Ascending aorta (tissue), 2 donors: ENCODE results near the gene CHCHD5. TPM values are rescaled to one million over a fixed set of nuclear protein-coding genes. Genes with fewer than 3 reads are reported as not detected.

ENCODE experiments used
- DNase-seq, 2 donors: peaks; one replicate each; pipeline ENCODE4 v3.0.0-alpha.2; 2019; ENCODE audit warnings: low spot score in 2 of 2
- H3K27ac ChIP-seq, 2 donors: fragments of 200-600 bp; sonication (generic); one replicate each; pipeline ENCODE4 v1.5.1; 2016 to 2017; ENCODE audit warnings: mild to moderate bottlenecking in 1 of 2
- H3K27me3 ChIP-seq: fragments of 200-600 bp; sonication (generic); one replicate; pipeline ENCODE4 v1.5.1; 2017
- H3K36me3 ChIP-seq, 2 donors: fragments of 200-600 bp; sonication (generic); one replicate each; pipeline ENCODE4 v1.5.1; 2016
- H3K4me1 ChIP-seq, 2 donors: fragments of 200-600 bp; sonication (generic); one replicate each; pipeline ENCODE4 v1.5.1; 2016 to 2017; ENCODE audit warnings: mild to moderate bottlenecking in 1 of 2
- H3K4me3 ChIP-seq, 2 donors: fragments of 200-600 bp; sonication (generic); one replicate each; pipeline ENCODE4 v1.5.1; 2016 to 2017; ENCODE audit warnings: mild to moderate bottlenecking in 1 of 2
- H3K9me3 ChIP-seq, 2 donors: fragments of 200-600 bp; sonication (generic); one replicate each; pipeline ENCODE4 v1.5.1; 2016
- intact Hi-C: fragments of 100-400 bp; cut with DNase I; formaldehyde crosslinking; loops from one replicate; pipeline ENCODE4 v1.15.1; 2023
- total RNA-seq: library from RNA; depleted of rRNA; stranded (reverse); fragments of >200 nt; gene quantifications from one replicate; pipeline ENCODE4 v1.1.0, GENCODE V29; 2016
- TF ChIP-seq, protein P1 (sequence below), 3 experiments: fragments of 200-600 bp in 2 of 3; fragments of 450-650 bp in 1 of 3; sonication (generic) in 2 of 3; IDR thresholded peaks; one replicate each; pipeline ENCODE4 v1.5.1; 2016 to 2019; ENCODE audit warnings: antibody characterized with exemption in 3 of 3, mild to moderate bottlenecking in 1 of 3, moderate library complexity in 1 of 3

Gene CHCHD5
- total RNA-seq, 1 donor from 2014 or later, result 26.5 TPM

DNA sequence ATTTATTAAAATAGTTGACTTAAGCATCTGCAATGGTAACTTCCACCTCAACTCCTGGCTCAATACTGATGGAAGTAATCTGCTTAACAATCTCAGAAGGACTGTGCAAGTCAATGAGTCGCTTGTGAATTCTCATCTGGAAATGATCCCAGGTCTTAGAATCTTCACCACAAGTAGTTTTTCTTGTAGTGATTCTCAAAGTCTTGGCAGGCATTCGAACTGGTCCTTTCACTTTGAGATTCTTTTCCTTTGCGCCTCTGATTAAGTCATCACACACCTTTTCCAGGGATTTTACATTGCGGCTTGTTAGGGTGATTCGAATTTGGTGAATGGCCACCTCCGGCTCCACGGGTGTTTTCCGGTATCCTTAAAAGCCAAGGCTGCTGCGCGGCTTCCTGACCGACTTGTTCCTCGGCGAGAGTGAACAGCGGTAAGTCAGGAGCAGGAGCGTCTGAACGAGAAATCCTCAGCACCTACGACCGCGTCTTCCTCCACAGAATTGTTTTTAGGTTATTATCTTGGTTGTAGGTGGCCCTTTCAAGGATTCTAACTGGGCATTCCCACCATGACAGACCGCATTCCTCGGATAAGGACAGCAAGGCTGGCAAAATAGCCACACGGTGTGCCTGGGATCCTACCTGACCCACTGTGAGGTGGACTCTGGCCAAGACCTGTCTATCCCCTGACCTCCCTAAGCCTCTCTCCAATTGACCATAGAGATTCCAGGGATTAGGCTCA is 37.5 kb downstream of the CHCHD5 start:
- Histone ChIP-seq H3K4me1 (peaks cover 0 to 7% of the 10 kb centered on the region in 2 donors), H3K27ac (peak overlapping the region in 1 of 2 donors; percentile 33), H3K36me3 (no peaks in the 10 kb centered on the region), H3K4me3 (no peak overlapping the region), H3K27me3 (no peaks in the 10 kb centered on the region), H3K9me3 (no peaks in the 10 kb centered on the region)
- intact Hi-C loops, result no loop called here
- TF ChIP-seq, protein P1, sequence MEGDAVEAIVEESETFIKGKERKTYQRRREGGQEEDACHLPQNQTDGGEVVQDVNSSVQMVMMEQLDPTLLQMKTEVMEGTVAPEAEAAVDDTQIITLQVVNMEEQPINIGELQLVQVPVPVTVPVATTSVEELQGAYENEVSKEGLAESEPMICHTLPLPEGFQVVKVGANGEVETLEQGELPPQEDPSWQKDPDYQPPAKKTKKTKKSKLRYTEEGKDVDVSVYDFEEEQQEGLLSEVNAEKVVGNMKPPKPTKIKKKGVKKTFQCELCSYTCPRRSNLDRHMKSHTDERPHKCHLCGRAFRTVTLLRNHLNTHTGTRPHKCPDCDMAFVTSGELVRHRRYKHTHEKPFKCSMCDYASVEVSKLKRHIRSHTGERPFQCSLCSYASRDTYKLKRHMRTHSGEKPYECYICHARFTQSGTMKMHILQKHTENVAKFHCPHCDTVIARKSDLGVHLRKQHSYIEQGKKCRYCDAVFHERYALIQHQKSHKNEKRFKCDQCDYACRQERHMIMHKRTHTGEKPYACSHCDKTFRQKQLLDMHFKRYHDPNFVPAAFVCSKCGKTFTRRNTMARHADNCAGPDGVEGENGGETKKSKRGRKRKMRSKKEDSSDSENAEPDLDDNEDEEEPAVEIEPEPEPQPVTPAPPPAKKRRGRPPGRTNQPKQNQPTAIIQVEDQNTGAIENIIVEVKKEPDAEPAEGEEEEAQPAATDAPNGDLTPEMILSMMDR (IDR thresholded peaks at IDR 0.05), result no peak
- DNase-seq, result peak in 1 of 2 donors; percentile 59

DNA sequence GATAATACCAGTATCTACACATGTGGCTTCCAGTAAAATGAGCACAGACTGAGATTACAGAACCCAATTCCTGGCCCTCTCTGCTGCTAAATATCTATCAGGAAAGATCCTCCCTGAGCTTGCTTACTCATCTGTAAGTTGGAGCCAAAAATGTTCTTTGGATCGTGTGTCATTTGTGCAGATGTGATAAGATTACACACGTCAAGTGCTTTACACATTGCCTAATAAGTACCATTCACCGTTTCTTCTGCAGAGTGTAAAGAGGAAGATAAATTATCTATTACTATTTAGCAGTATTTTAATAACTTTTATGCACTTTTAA is 38.1 kb downstream of the CHCHD5 start:
- H3K27me3 ChIP-seq, result no peaks in the 10 kb centered on the region
- TF ChIP-seq, protein P1 (IDR thresholded peaks at IDR 0.05), result no peak
- intact Hi-C loops, result no loop called here
- no peak overlapping the region for H3K4me3 ChIP-seq
- peaks cover 0 to 9% of the 10 kb centered on the region in 2 donors for H3K4me1 ChIP-seq
- no peak for DNase-seq
- H3K9me3 ChIP-seq, result no peaks in the 10 kb centered on the region
- no peaks in the 10 kb centered on the region for H3K36me3 ChIP-seq
- peak overlapping the region in 1 of 2 donors; percentile 33 for H3K27ac ChIP-seq

DNA sequence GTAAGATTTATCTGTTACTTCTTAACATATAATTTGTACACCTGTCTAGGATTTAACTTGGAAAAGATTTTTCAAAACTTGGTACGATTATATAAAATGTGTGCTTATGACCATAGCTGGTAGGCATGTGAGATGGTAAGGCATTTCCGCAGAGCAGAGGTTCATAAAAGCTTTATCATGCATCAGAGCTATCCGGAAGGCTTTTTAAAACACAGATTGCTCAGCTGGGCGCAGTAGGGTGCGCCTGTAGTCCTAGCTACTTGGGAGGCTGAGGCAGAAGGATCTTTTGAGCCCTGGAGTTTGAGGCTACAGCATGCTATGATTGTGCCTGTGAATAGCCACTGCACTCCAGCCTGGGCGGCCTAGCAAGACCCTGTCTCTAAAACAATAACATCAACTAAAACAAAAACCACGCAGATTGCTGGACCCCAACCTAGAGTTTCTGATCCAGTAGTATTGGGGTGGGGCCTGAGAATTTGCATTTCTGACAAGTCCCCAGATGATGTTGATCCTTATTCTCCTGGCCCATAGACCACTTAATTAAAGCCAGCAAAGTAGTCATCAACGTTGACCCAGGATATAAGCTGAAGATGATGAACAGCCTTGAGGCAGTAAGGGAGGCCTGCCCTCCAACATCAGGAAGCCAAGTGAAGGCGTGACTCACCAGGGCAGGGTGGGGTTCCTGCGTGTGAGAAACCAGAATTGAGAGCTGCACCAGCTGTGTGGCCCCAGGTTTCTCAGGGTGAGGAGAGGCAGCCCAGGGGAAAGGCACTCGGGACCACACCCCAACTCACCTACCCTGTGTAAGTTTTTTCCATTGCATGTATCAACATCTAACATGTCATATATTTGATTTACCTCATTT is 39.7 kb downstream of the CHCHD5 start:
- H3K4me1 ChIP-seq, result peaks cover 0 to 15% of the 10 kb centered on the region in 2 donors

DNA sequence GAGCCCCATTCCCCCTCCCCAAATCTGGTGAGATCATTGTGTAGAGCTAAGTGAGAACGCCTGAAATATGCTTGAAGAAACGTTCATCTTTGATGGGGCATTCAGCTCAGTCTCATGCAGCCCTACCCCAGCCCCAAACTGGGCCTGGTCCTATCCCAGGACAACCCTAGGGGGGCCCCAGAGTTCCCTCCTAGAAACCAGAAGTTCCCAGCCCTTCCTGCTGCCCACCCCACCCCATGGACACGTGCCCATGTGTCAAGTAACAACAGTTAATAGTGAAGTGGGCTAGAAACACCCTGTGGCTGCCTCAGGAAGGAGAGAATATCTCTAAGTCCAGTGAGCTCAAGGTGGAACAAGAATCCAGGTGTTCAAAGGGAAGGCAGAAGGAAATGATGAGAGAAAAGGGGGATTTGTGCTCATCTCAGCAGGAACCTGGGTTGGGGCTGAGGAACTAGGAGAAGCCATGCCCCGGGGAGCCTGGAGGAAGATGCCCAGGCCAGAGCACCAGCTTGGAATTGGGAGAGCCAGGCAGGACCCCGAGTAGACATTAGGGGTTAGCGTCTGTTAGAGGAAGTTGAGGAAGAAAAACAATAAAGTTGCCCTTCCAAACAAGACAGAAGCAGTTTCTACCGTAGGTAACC is 41.2 kb downstream of the CHCHD5 start:
- peak in 1 of 2 donors; percentile 57 for DNase-seq
- intact Hi-C loops, result loop anchor here (1.0 to 5.0 kb wide), 3 partner anchors 25 to 65 kb away; partner anchors contain the start of gene CHCHD5
- peak overlapping the region in 1 of 2 donors; percentile 88 for H3K27ac ChIP-seq
- H3K9me3 ChIP-seq, result no peaks in the 10 kb centered on the region
- H3K4me3 ChIP-seq, result no peak overlapping the region
- TF ChIP-seq, protein P1 (IDR thresholded peaks at IDR 0.05), result no peak
- H3K27me3 ChIP-seq, result no peaks in the 10 kb centered on the region
- no peaks in the 10 kb centered on the region for H3K36me3 ChIP-seq
- peaks cover 0 to 15% of the 10 kb centered on the region in 2 donors for H3K4me1 ChIP-seq

More for the DNA sequence above, 39.7 kb downstream of the CHCHD5 start:
- H3K4me3 ChIP-seq, result no peak overlapping the region
- no peaks in the 10 kb centered on the region for H3K27me3 ChIP-seq
- H3K27ac ChIP-seq, result no peak overlapping the region
- TF ChIP-seq, protein P1 (IDR thresholded peaks at IDR 0.05), result no peak
- H3K9me3 ChIP-seq, result no peaks in the 10 kb centered on the region
- H3K36me3 ChIP-seq, result no peaks in the 10 kb centered on the region
- peak in 1 of 2 donors; percentile 71 for DNase-seq
- intact Hi-C loops, result no loop called here

DNA sequence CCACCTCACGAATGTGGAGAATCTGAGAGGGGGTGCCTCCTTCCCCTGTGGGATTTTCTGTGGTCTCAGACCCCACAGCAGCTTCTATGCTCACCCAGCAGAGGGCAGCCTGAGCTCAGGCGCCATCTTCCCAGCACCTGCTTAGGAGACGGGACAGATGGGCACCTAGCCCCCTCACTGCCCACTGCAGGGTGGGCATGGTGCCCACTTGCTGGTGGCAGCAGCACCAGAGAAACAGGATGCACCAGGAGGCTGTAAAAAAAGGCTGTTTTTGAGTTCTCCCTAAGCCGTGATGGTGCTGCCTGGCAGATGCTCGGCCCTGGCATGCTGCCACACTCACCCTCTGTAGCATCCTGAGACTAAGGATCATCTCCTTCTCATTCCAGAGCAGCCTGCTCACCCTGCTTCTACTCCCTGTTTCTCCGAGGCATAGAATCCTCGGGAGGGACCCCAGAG is 42.2 kb downstream of the CHCHD5 start:
- H3K27me3 ChIP-seq, result no peaks in the 10 kb centered on the region
- peak overlapping the region; percentile 5 to 37 for H3K4me3 ChIP-seq
- H3K27ac ChIP-seq, result peak overlapping the region; percentile 86 to 88
- peak in 1 of 2 donors; percentile 78 for DNase-seq
- H3K4me1 ChIP-seq, result peaks cover 0 to 15% of the 10 kb centered on the region in 2 donors
- H3K36me3 ChIP-seq, result no peaks in the 10 kb centered on the region
- intact Hi-C loops, result loop anchor here (1.0 to 5.0 kb wide), 5 partner anchors 19 to 100 kb away; partner anchors contain the start of genes CHCHD5 and SLC20A1
- TF ChIP-seq, protein P1 (IDR thresholded peaks at IDR 0.05), result peak; percentile 68 to 85 (median 72)
- H3K9me3 ChIP-seq, result no peaks in the 10 kb centered on the region
